ENCODE data around the gene NCKAP5.

- TF ChIP-seq PKNOX1 (IDR thresholded peaks at IDR 0.05) = no peak
- no peak for TF ChIP-seq FOXA1 (IDR thresholded peaks at IDR 0.05)
- TF ChIP-seq BHLHE40 (IDR thresholded peaks at IDR 0.05; ENCODE audit: borderline replicate concordance) = no peak
- TF ChIP-seq CTBP1 (IDR thresholded peaks at IDR 0.05; ENCODE audit: borderline replicate concordance) = no peak
- TF ChIP-seq SP1 (IDR thresholded peaks at IDR 0.05) = no peak
- TF ChIP-seq SUZ12 (IDR thresholded peaks at IDR 0.05) = no peak
- no peak for TF ChIP-seq ELF4 (IDR thresholded peaks at IDR 0.05)
- no peak for TF ChIP-seq LEF1 (IDR thresholded peaks at IDR 0.05; ENCODE audit: borderline replicate concordance)
- TF ChIP-seq NFRKB (IDR thresholded peaks at IDR 0.05) = no peak
- TF ChIP-seq HDGF (IDR thresholded peaks at IDR 0.05; ENCODE audit: borderline replicate concordance) = no peak
- no peak for TF ChIP-seq FOXK2 (IDR thresholded peaks at IDR 0.05)
- no peak for TF ChIP-seq FOXM1 (IDR thresholded peaks at IDR 0.05; ENCODE audit: borderline replicate concordance)
Measured at GRCh38 chr2:133314795-133315194, 253.5 kb downstream of the NCKAP5 start.

All from HEK293T (cell line).